Right atrium auricular region (tissue), 2 donors: ENCODE data around the gene FATE1. TPM values are rescaled to one million over a fixed set of nuclear protein-coding genes. Genes with fewer than 3 reads are reported as not detected.

Experiments used
- DNase-seq: peaks from one replicate; pipeline ENCODE4 v3.0.0-alpha.2; 2019; ENCODE audit warnings: low spot score
- H3K27ac ChIP-seq, 2 donors: fragments of 200-600 bp; sonication (generic); 1 replicate in 1 of 2; 2 replicates in 1 of 2; pipeline ENCODE4 v1.5.1; 2016 to 2019
- H3K27me3 ChIP-seq, 2 donors: fragments of 200-600 bp; sonication (generic); one replicate each; pipeline versions ENCODE4 v1.5.1 to v1.6.0; 2017 to 2019
- H3K36me3 ChIP-seq: fragments of 200-600 bp; sonication (generic); one replicate; pipeline ENCODE4 v1.5.1; 2016
- H3K4me1 ChIP-seq, 2 donors: fragments of 200-600 bp; sonication (generic); one replicate each; pipeline versions ENCODE4 v1.5.1 to v1.6.0; 2017 to 2019
- H3K4me3 ChIP-seq, 2 donors: fragments of 200-600 bp; sonication (generic); 1 replicate in 1 of 2; 2 replicates in 1 of 2; pipeline ENCODE4 v1.5.1; 2017 to 2019; ENCODE audit warnings: mild to moderate bottlenecking in 1 of 2, moderate library complexity in 1 of 2
- H3K9me3 ChIP-seq, 2 donors: fragments of 200-600 bp; sonication (generic); one replicate each; pipeline ENCODE4 v1.5.1; 2019
- total RNA-seq, 2 donors: library from RNA; depleted of rRNA; stranded (reverse); fragments of >200 nt; gene quantifications; one replicate each; pipeline ENCODE4 v1.1.0, GENCODE V29; 2016
- TF ChIP-seq, protein P1 (sequence below), 2 donors: fragments of 200-600 bp; sonication (generic); IDR thresholded peaks; one replicate each; pipeline ENCODE4 v1.5.1; 2019; ENCODE audit warnings: antibody characterized with exemption in 2 of 2

The FATE1 gene
- total RNA-seq, 2 donors from 2014 or later: not detected

DNA sequence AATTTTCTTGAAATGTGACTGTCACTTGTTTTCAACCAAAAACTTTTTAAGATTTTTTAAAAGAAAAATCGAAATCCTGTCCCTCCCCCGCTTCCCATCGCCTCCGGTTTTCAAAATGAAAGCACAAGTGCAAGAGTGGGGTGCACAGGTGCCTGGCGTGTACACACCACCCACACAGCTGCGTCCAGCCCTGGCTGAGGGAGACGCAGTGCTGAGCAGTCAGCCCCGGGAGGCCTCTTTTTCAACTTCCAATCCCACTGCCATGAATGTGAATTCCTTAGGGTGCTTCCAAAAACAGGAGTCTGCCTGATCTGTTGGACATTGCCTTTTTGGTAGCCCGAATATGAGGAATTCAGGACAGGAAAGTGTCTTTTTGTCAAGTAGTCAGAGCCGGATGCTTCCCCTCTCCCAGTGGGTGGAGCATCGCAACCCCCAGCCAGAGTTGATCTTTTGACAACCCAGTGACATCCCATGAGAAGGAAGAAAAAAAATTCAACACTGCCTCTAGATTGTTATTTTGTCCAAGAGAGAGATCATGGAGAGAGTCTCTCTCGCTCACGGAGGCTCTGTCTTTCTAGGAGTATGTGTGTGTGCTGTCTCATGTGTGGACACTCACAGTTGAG lies 11.7 kb upstream of the FATE1 start:
- peak overlapping the region in 1 of 2 donors; percentile 27 for H3K27ac ChIP-seq
- no peaks in the 10 kb centered on the region for H3K36me3 ChIP-seq
- no peaks in the 10 kb centered on the region for H3K4me1 ChIP-seq
- no peaks in the 10 kb centered on the region for H3K9me3 ChIP-seq
- H3K27me3 ChIP-seq: no peaks in the 10 kb centered on the region
- TF ChIP-seq, protein P1, sequence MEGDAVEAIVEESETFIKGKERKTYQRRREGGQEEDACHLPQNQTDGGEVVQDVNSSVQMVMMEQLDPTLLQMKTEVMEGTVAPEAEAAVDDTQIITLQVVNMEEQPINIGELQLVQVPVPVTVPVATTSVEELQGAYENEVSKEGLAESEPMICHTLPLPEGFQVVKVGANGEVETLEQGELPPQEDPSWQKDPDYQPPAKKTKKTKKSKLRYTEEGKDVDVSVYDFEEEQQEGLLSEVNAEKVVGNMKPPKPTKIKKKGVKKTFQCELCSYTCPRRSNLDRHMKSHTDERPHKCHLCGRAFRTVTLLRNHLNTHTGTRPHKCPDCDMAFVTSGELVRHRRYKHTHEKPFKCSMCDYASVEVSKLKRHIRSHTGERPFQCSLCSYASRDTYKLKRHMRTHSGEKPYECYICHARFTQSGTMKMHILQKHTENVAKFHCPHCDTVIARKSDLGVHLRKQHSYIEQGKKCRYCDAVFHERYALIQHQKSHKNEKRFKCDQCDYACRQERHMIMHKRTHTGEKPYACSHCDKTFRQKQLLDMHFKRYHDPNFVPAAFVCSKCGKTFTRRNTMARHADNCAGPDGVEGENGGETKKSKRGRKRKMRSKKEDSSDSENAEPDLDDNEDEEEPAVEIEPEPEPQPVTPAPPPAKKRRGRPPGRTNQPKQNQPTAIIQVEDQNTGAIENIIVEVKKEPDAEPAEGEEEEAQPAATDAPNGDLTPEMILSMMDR (IDR thresholded peaks at IDR 0.05): no peak
- peak overlapping the region in 1 of 2 donors; percentile 29 for H3K4me3 ChIP-seq
- DNase-seq: no peak

DNA sequence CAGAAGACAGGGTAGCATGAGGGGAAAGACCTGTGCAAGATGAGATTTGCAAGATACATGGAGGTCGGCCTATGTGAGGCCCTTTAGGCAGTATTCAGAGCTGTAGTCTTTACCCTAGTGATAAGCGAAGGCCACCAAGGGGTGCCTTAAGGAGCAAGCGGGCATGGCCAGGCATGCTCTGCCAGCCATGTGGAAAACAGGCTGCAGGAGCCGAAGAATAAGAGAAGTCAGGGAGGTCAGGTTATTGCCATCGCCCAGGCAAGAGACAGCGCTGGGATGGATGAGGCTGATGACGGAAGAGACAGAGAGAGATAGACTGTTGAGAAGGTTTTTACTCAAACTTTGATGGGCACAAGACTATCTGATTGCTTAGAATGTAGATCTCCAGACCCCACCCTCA lies 7.0 kb upstream of the FATE1 start:
- Histone ChIP-seq H3K36me3 (no peaks in the 10 kb centered on the region), H3K27me3 (no peaks in the 10 kb centered on the region), H3K9me3 (no peaks in the 10 kb centered on the region), H3K4me1 (no peaks in the 10 kb centered on the region), H3K27ac (no peak overlapping the region), H3K4me3 (no peak overlapping the region)
- TF ChIP-seq, protein P1 (IDR thresholded peaks at IDR 0.05): no peak
- no peak for DNase-seq

DNA sequence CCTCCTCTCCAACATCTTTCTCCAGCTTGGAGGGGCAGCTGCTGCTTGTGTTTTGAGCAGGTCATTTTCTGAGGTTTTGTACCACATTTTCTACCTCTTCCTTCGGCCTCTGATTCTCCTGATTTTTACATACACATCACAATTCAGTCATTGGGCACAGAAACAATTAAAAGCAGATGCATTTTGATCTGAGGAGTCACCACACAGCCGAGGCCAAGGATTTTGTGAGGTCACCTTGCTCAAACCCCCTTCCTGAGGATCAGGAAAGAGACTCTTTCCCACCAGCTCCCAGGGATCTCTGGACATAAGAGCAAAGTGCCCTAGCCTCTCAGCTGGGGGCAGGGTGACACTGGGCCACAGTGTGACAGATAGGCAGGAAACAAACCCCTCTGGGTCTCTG lies 5.4 kb upstream of the FATE1 start:
- H3K4me3 ChIP-seq: no peak overlapping the region
- TF ChIP-seq, protein P1 (IDR thresholded peaks at IDR 0.05): no peak
- no peak overlapping the region for H3K27ac ChIP-seq
- H3K36me3 ChIP-seq: no peaks in the 10 kb centered on the region
- H3K9me3 ChIP-seq: no peaks in the 10 kb centered on the region
- no peaks in the 10 kb centered on the region for H3K4me1 ChIP-seq
- no peak for DNase-seq
- H3K27me3 ChIP-seq: no peaks in the 10 kb centered on the region

DNA sequence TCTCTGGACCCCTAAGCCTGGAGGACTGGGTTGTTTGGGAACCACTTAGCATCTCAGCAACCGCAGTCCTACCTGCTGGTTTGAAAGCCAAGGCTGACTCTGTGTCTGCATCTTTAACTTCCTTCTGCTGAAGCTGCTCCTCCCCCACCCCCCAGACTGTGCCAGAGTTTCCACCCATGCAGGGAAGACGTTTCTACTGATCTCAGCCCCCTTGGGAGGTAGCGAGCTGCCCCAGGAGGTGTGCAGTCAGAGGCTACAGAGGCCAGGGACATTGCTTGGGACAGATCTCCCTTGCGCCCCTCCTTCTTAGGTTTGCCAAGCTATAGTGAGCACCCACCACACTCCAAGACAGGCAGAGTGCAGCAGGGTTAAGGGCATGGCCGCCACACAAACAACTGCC lies 4.7 kb upstream of the FATE1 start:
- TF ChIP-seq, protein P1 (IDR thresholded peaks at IDR 0.05): no peak
- no peak for DNase-seq
- Histone ChIP-seq H3K9me3 (no peaks in the 10 kb centered on the region), H3K36me3 (no peaks in the 10 kb centered on the region), H3K4me3 (no peak overlapping the region), H3K27me3 (no peaks in the 10 kb centered on the region), H3K27ac (no peak overlapping the region), H3K4me1 (no peaks in the 10 kb centered on the region)

DNA sequence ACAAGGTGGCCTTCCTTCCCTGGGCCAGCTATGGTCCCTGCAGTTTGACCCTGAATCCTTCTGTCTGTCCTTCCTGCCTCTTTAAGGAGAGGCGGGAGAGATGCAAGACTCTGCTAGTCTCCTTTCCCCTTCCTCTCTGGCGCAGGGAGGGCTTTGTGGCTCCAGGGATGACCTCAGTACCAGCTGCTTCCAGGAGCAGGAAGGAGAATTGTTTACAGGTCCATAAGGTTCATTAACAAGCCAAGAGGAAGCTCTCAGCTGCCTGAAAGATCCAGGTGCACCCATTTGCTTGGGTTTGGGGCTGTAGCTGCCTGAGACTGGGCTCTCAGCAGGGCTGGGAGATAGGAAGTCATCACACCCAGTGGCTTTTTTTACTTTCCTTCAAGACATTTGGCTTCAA lies 4.0 kb upstream of the FATE1 start:
- Histone ChIP-seq H3K9me3 (no peaks in the 10 kb centered on the region), H3K36me3 (no peaks in the 10 kb centered on the region), H3K4me3 (no peak overlapping the region), H3K27me3 (no peaks in the 10 kb centered on the region), H3K4me1 (no peaks in the 10 kb centered on the region), H3K27ac (no peak overlapping the region)
- TF ChIP-seq, protein P1 (IDR thresholded peaks at IDR 0.05): no peak
- DNase-seq: no peak

DNA sequence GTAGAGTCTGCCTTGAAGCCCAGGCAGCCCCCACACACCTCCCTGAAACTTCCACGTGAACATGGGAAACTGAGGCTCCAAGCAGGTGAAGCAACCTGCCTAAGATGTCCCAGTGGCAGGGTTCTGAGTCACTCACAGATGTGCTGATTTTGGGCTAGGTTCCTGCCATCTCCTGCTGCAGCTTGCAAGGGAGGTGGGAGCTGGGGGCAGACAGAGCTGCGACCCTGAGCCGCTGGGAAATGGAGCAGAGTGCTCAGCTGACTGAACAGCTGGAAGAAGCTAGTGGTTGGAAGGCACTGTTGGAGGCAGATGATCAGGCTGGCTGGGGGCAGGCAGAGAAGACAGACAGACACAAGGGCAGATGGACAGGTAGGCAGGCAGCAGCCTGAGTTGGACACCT lies 3.6 kb upstream of the FATE1 start:
- Histone ChIP-seq H3K36me3 (no peaks in the 10 kb centered on the region), H3K27me3 (no peaks in the 10 kb centered on the region), H3K27ac (no peak overlapping the region), H3K4me3 (no peak overlapping the region), H3K9me3 (no peaks in the 10 kb centered on the region), H3K4me1 (no peaks in the 10 kb centered on the region)
- no peak for DNase-seq
- TF ChIP-seq, protein P1 (IDR thresholded peaks at IDR 0.05): no peak
